Activated naive CD8-positive, alpha-beta T cell treated with anti-CD3 and anti-CD28 coated beads, Interleukin-2, amount 10 ng/mL, durations not matched to agents 7 days and 5 days (primary cell): ENCODE data around the gene MIER2. TPM values are rescaled to one million over a fixed set of nuclear protein-coding genes. Genes with fewer than 3 reads are reported as not detected.
"Not testable (repeated sequence)": the region's sequence is repeated elsewhere in the genome, so short reads cannot be mapped to it uniquely, and the experiment has no call there.

Experiments
- ATAC-seq: fragments of 150-1000 bp; cut with Tn5 transposase; one replicate; pipeline ENCODE4 v1.10.0; 2021; ENCODE audit warnings: low read depth, moderate library complexity
- POLR2A ChIA-PET: fragments of 350-600 bp; sonication (Branson Sonifier 250); formaldehyde crosslinking; loops from one replicate; lab custom pipeline; 2021; ENCODE audit warnings: antibody characterized with exemption; lab: Charles Lee
- DNase-seq: peaks from one replicate; pipeline ENCODE4 v3.0.0; 2021
- H3K27ac Mint-ChIP-seq: one replicate; pipeline ENCODE4 v1.8.0; 2022; ENCODE audit warnings: mild to moderate bottlenecking, mixed read lengths
- H3K27me3 Mint-ChIP-seq: one replicate; pipeline ENCODE4 v1.8.0; 2022; ENCODE audit warnings: mild to moderate bottlenecking, moderate library complexity, mixed read lengths
- H3K36me3 Mint-ChIP-seq: one replicate; pipeline ENCODE4 v1.8.0; 2021; ENCODE audit warnings: mild to moderate bottlenecking, mixed read lengths
- H3K4me1 Mint-ChIP-seq: one replicate; pipeline ENCODE4 v1.8.0; 2021; ENCODE audit warnings: mixed read lengths
- H3K4me3 Mint-ChIP-seq: one replicate; pipeline ENCODE4 v1.8.0; 2022; ENCODE audit warnings: mild to moderate bottlenecking, moderate library complexity, mixed read lengths
- H3K9me3 Mint-ChIP-seq: one replicate; pipeline ENCODE4 v1.8.0; 2021; ENCODE audit warnings: mixed read lengths
- total RNA-seq, 2 experiments: library from RNA; stranded (reverse); gene quantifications; one replicate each; pipeline ENCODE4 v1.2.3, GENCODE V29; 2021

MIER2 gene
- total RNA-seq, 2 experiments from 2014 or later: 23.4 to 24.9 TPM

- Mint-ChIP-seq H3K9me3 (no peaks in the 10 kb centered on the region), H3K36me3 (no peaks in the 10 kb centered on the region), H3K27me3 (peaks cover 5% of the 10 kb centered on the region), H3K27ac (no peak overlapping the region), H3K4me1 (no peaks in the 10 kb centered on the region), H3K4me3 (no peak overlapping the region)
- DNase-seq: no peak
- no peak for ATAC-seq
- POLR2A ChIA-PET: no interaction called here
Observed at GRCh38 chr19:281156-281853, 63.3 kb downstream of the MIER2 start.

GRCh38 chr19:280541-281009 lies 64.0 kb downstream of the MIER2 start:
- no peak overlapping the region for H3K4me3 Mint-ChIP-seq
- peaks cover 7% of the 10 kb centered on the region for H3K27me3 Mint-ChIP-seq
- ATAC-seq: no peak
- H3K36me3 Mint-ChIP-seq: no peaks in the 10 kb centered on the region
- H3K9me3 Mint-ChIP-seq: no peaks in the 10 kb centered on the region
- no peak overlapping the region for H3K27ac Mint-ChIP-seq
- no peaks in the 10 kb centered on the region for H3K4me1 Mint-ChIP-seq
- no peak for DNase-seq
- POLR2A ChIA-PET: no interaction called here

GRCh38 chr19:279656-280055 lies 64.9 kb downstream of the MIER2 start:
- no peak overlapping the region for H3K4me3 Mint-ChIP-seq
- H3K36me3 Mint-ChIP-seq: no peaks in the 10 kb centered on the region
- H3K27ac Mint-ChIP-seq: no peak overlapping the region
- peaks cover 7% of the 10 kb centered on the region for H3K27me3 Mint-ChIP-seq
- DNase-seq (no peak), ATAC-seq (no peak)
- no peaks in the 10 kb centered on the region for H3K4me1 Mint-ChIP-seq
- no peaks in the 10 kb centered on the region for H3K9me3 Mint-ChIP-seq
- POLR2A ChIA-PET: no interaction called here

- peaks cover 10% of the 10 kb centered on the region for H3K27me3 Mint-ChIP-seq
- no peak for DNase-seq
- ATAC-seq: no peak
- no peak overlapping the region for H3K27ac Mint-ChIP-seq
- H3K4me1 Mint-ChIP-seq: no peaks in the 10 kb centered on the region
- H3K9me3 Mint-ChIP-seq: no peaks in the 10 kb centered on the region
- H3K4me3 Mint-ChIP-seq: no peak overlapping the region
- POLR2A ChIA-PET: no interaction called here
- H3K36me3 Mint-ChIP-seq: no peaks in the 10 kb centered on the region
Observed at GRCh38 chr19:279231-279630, 65.4 kb downstream of the MIER2 start.

GRCh38 chr19:277581-278165 lies 66.9 kb downstream of the MIER2 start:
- Mint-ChIP-seq H3K4me1 (no peaks in the 10 kb centered on the region), H3K27ac (no peak overlapping the region), H3K4me3 (no peak overlapping the region), H3K27me3 (peaks cover 13% of the 10 kb centered on the region), H3K9me3 (no peaks in the 10 kb centered on the region), H3K36me3 (no peaks in the 10 kb centered on the region)
- POLR2A ChIA-PET: no interaction called here
- ATAC-seq (no peak), DNase-seq (no peak)

GRCh38 chr19:277131-277530 lies 67.5 kb downstream of the MIER2 start:
- no peaks in the 10 kb centered on the region for H3K9me3 Mint-ChIP-seq
- no peak overlapping the region for H3K27ac Mint-ChIP-seq
- H3K4me3 Mint-ChIP-seq: no peak overlapping the region
- no peaks in the 10 kb centered on the region for H3K36me3 Mint-ChIP-seq
- H3K4me1 Mint-ChIP-seq: no peaks in the 10 kb centered on the region
- no peak for DNase-seq
- H3K27me3 Mint-ChIP-seq: peaks cover 14% of the 10 kb centered on the region
- POLR2A ChIA-PET: no interaction called here
- ATAC-seq: no peak

GRCh38 chr19:275958-276646 lies 68.5 kb downstream of the MIER2 start:
- H3K27me3 Mint-ChIP-seq: peaks cover 20% of the 10 kb centered on the region

GRCh38 chr19:275000-275399 lies 69.6 kb downstream of the MIER2 start:
- Mint-ChIP-seq H3K4me3 (no peak overlapping the region), H3K4me1 (no peaks in the 10 kb centered on the region), H3K27me3 (peaks cover 20% of the 10 kb centered on the region), H3K36me3 (no peaks in the 10 kb centered on the region), H3K9me3 (no peaks in the 10 kb centered on the region), H3K27ac (no peak overlapping the region)
- no peak for DNase-seq
- POLR2A ChIA-PET: no interaction called here
- ATAC-seq: no peak

More at GRCh38 chr19:275958-276646, 68.5 kb downstream of the MIER2 start:
- H3K27ac Mint-ChIP-seq: no peak overlapping the region
- H3K36me3 Mint-ChIP-seq: no peaks in the 10 kb centered on the region
- no peaks in the 10 kb centered on the region for H3K9me3 Mint-ChIP-seq
- no peak overlapping the region for H3K4me3 Mint-ChIP-seq
- POLR2A ChIA-PET: no interaction called here
- H3K4me1 Mint-ChIP-seq: no peaks in the 10 kb centered on the region
- DNase-seq: no peak
- ATAC-seq: no peak

- POLR2A ChIA-PET: no interaction called here
- peaks cover 30% of the 10 kb centered on the region for H3K27me3 Mint-ChIP-seq
- H3K4me3 Mint-ChIP-seq: no peak overlapping the region
- DNase-seq: no peak
- no peak overlapping the region for H3K27ac Mint-ChIP-seq
- H3K36me3 Mint-ChIP-seq: no peaks in the 10 kb centered on the region
- H3K9me3 Mint-ChIP-seq: no peaks in the 10 kb centered on the region
- no peaks in the 10 kb centered on the region for H3K4me1 Mint-ChIP-seq
- no peak for ATAC-seq
Observed at GRCh38 chr19:273393-273792, 71.2 kb downstream of the MIER2 start.

- POLR2A ChIA-PET: no interaction called here
- Mint-ChIP-seq H3K36me3 (no peaks in the 10 kb centered on the region), H3K4me3 (no peak overlapping the region), H3K27ac (no peak overlapping the region), H3K4me1 (peaks cover 7% of the 10 kb centered on the region), H3K9me3 (no peaks in the 10 kb centered on the region), H3K27me3 (peaks cover 37% of the 10 kb centered on the region)
- DNase-seq (no peak), ATAC-seq (no peak)
Observed at GRCh38 chr19:271856-272255, 72.7 kb downstream of the MIER2 start.

GRCh38 chr19:270766-271318 lies 73.8 kb downstream of the MIER2 start:
- H3K27me3 Mint-ChIP-seq: peaks cover 45% of the 10 kb centered on the region
- H3K4me1 Mint-ChIP-seq, H3K27ac Mint-ChIP-seq, DNase-seq, H3K9me3 Mint-ChIP-seq, H3K36me3 Mint-ChIP-seq, ATAC-seq, POLR2A ChIA-PET, H3K4me3 Mint-ChIP-seq: not testable (repeated sequence)

- no peak overlapping the region for H3K4me3 Mint-ChIP-seq
- peaks cover 10% of the 10 kb centered on the region for H3K4me1 Mint-ChIP-seq
- no peak for DNase-seq
- POLR2A ChIA-PET: no interaction called here
- H3K27ac Mint-ChIP-seq: no peak overlapping the region
- H3K27me3 Mint-ChIP-seq: peaks cover 56% of the 10 kb centered on the region
- ATAC-seq: no peak
- H3K36me3 Mint-ChIP-seq: no peaks in the 10 kb centered on the region
- no peaks in the 10 kb centered on the region for H3K9me3 Mint-ChIP-seq
Observed at GRCh38 chr19:269241-269640, 75.4 kb downstream of the MIER2 start.

- POLR2A ChIA-PET: no interaction called here
- Mint-ChIP-seq H3K9me3 (no peaks in the 10 kb centered on the region), H3K27ac (no peak overlapping the region), H3K36me3 (no peaks in the 10 kb centered on the region), H3K27me3 (peaks cover 35% of the 10 kb centered on the region), H3K4me1 (peaks cover 6% of the 10 kb centered on the region), H3K4me3 (no peak overlapping the region)
- DNase-seq (no peak), ATAC-seq (no peak)
Observed at GRCh38 chr19:262125-262524, 82.5 kb downstream of the MIER2 start.
